H1 (cell line): Measurements from ENCODE around the gene LMAN1L. TPM values are rescaled to one million over a fixed set of nuclear protein-coding genes. Genes with fewer than 3 reads are reported as not detected.

Source experiments
- CTCF ChIA-PET: fragments of 300-600 bp; sonication (Branson Sonifier 250); formaldehyde crosslinking; loops from one replicate; lab custom pipeline; 2021; ENCODE audit not compliant: partially characterized antibody; lab: Charles Lee
- POLR2A ChIA-PET: fragments of 300-600 bp; sonication (Branson Sonifier 250); formaldehyde crosslinking; loops from one replicate; lab custom pipeline; 2021; ENCODE audit warnings: inconsistent platforms; ENCODE audit not compliant: partially characterized antibody; lab: Charles Lee
- DNase-seq, 2 experiments: peaks; one replicate each; pipeline versions ENCODE4 v3.0.0 to v3.0.0-alpha.2; 2010 to 2022; ENCODE audit warnings: low spot score in 2 of 2, low read depth in 1 of 2, mixed read lengths in 1 of 2
- FAIRE-seq: peaks from 2 replicates; lab custom pipeline; 2011; peaks lifted over from hg19 to GRCh38; lab: Jason Lieb, UNC
- H2AFZ ChIP-seq: 2 replicates; pipeline ENCODE4 v1.8.1; 2012; ENCODE audit warnings: low read length, inconsistent platforms
- H2AK5ac ChIP-seq: 2 replicates; pipeline ENCODE4 v1.6.1; 2013; ENCODE audit warnings: low read depth, low read length
- H2BK120ac ChIP-seq: replicated peaks from 2 replicates; pipeline ENCODE3; 2013; ENCODE audit warnings: low read depth, low read length, inconsistent platforms
- H2BK12ac ChIP-seq: 2 replicates; pipeline ENCODE4 v1.6.1; 2013; ENCODE audit warnings: low read depth, low read length
- H2BK15ac ChIP-seq: 2 replicates; pipeline ENCODE4 v1.6.1; 2013; ENCODE audit warnings: low read length
- H2BK20ac ChIP-seq: 2 replicates; pipeline ENCODE4 v1.6.1; 2013; ENCODE audit warnings: low read length
- H2BK5ac ChIP-seq: 2 replicates; pipeline ENCODE4 v1.6.1; 2013; ENCODE audit warnings: low read depth, low read length
- H3K14ac ChIP-seq: 2 replicates; pipeline ENCODE4 v1.6.1; 2013; ENCODE audit warnings: inconsistent platforms; ENCODE audit not compliant: insufficient read length
- H3K18ac ChIP-seq: 2 replicates; pipeline ENCODE4 v1.6.1; 2013; ENCODE audit warnings: low read length; ENCODE audit errors: extremely low read depth
- H3K23ac ChIP-seq: 2 replicates; pipeline ENCODE4 v1.6.1; 2013; ENCODE audit warnings: inconsistent platforms; ENCODE audit not compliant: insufficient read length
- H3K23me2 ChIP-seq: 2 replicates; pipeline ENCODE4 v1.6.1; 2013; ENCODE audit warnings: low read depth, low read length
- H3K27ac ChIP-seq: 2 replicates; pipeline ENCODE4 v1.6.1; 2011; ENCODE audit warnings: low read depth, low read length, inconsistent platforms
- H3K27me3 ChIP-seq, 4 experiments: replicated peaks in 1 of 4; 1 replicate in 1 of 4; 2 replicates in 3 of 4; pipeline versions ENCODE4 v1.6.1 to v1.8.1; 2011 to 2013; ENCODE audit warnings: low read length in 3 of 4, mild to moderate bottlenecking in 3 of 4, inconsistent platforms in 2 of 4, mixed read lengths in 2 of 4, moderate library complexity in 1 of 4; ENCODE audit not compliant: control insufficient read depth in 3 of 4, insufficient read depth in 3 of 4; ENCODE audit errors: extremely low read depth in 1 of 4
- H3K36me3 ChIP-seq, 4 experiments: 2 replicates each; pipeline versions ENCODE4 v1.6.1 to v1.8.1; 2011 to 2013; ENCODE audit warnings: mild to moderate bottlenecking in 4 of 4, low read length in 3 of 4, moderate library complexity in 2 of 4, control low read depth in 1 of 4, inconsistent platforms in 1 of 4; ENCODE audit not compliant: insufficient read depth in 4 of 4, control insufficient read depth in 2 of 4
- H3K4ac ChIP-seq: replicated peaks from 2 replicates; pipeline ENCODE3; 2013; ENCODE audit warnings: low read length, low read depth, mixed read lengths, inconsistent platforms; ENCODE audit not compliant: insufficient read length
- H3K4me1 ChIP-seq, 4 experiments: replicated peaks in 1 of 4; 1 replicate in 1 of 4; 2 replicates in 3 of 4; pipeline versions ENCODE4 v1.6.1 to v1.8.1; 2011 to 2013; ENCODE audit warnings: low read length in 3 of 4, inconsistent platforms in 2 of 4, mixed read lengths in 1 of 4; ENCODE audit not compliant: insufficient read depth in 4 of 4, control insufficient read depth in 3 of 4
- H3K4me2 ChIP-seq, 2 experiments: 2 replicates each; pipeline versions ENCODE4 v1.6.1 to v1.8.1; 2011 to 2013; ENCODE audit warnings: low read depth in 2 of 2, low read length in 2 of 2, control low read depth in 1 of 2, inconsistent platforms in 1 of 2, mild to moderate bottlenecking in 1 of 2; ENCODE audit not compliant: insufficient read depth in 1 of 2
- H3K4me3 ChIP-seq, 4 experiments: fragments of 200-600, 300-600 bp in 1 of 4; sonication (generic), shearing (Covaris generic), sonication (Bioruptor Twin) in 1 of 4; 2 replicates each; pipeline versions ENCODE4 v1.5.1 to v1.8.1; 2011 to 2016; ENCODE audit warnings: low read length in 4 of 4, low read depth in 3 of 4, control low read depth in 2 of 4, inconsistent platforms in 2 of 4, mild to moderate bottlenecking in 2 of 4, mixed read lengths in 1 of 4, moderate library complexity in 1 of 4; ENCODE audit not compliant: insufficient read depth in 2 of 4; ENCODE audit errors: extremely low read depth in 1 of 4
- H3K56ac ChIP-seq: replicated peaks from 2 replicates; pipeline ENCODE3; 2013; ENCODE audit warnings: low read depth, mild to moderate bottlenecking, mixed read lengths, low read length, inconsistent platforms; ENCODE audit not compliant: insufficient read length
- H3K79me1 ChIP-seq: 2 replicates; pipeline ENCODE4 v1.6.1; 2013; ENCODE audit warnings: low read depth, low read length, control low read depth
- H3K79me2 ChIP-seq, 2 experiments: 2 replicates each; pipeline versions ENCODE4 v1.6.1 to v1.8.1; 2012 to 2013; ENCODE audit warnings: low read length in 2 of 2, mild to moderate bottlenecking in 2 of 2, inconsistent platforms in 1 of 2; ENCODE audit not compliant: insufficient read depth in 2 of 2, control insufficient read depth in 1 of 2
- H3K9ac ChIP-seq, 4 experiments: replicated peaks in 1 of 4; 1 replicate in 1 of 4; 2 replicates in 3 of 4; pipeline versions ENCODE4 v1.6.1 to v1.8.1; 2011 to 2013; ENCODE audit warnings: low read depth in 3 of 4, low read length in 3 of 4, control low read depth in 2 of 4, mild to moderate bottlenecking in 2 of 4, moderate library complexity in 2 of 4, inconsistent platforms in 1 of 4; ENCODE audit errors: extremely low read depth in 1 of 4
- H3K9me3 ChIP-seq, 2 experiments: 2 replicates each; pipeline versions ENCODE4 v1.6.1 to v1.8.1; 2012 to 2013; ENCODE audit warnings: mild to moderate bottlenecking in 2 of 2, moderate library complexity in 2 of 2, control low read depth in 1 of 2, inconsistent platforms in 1 of 2, low read depth in 1 of 2, low read length in 1 of 2, mixed read lengths in 1 of 2; ENCODE audit not compliant: insufficient read depth in 2 of 2
- H4K20me1 ChIP-seq, 2 experiments: replicated peaks in 1 of 2; 2 replicates each; pipeline versions ENCODE3 to v1.8.1; 2011 to 2013; ENCODE audit warnings: inconsistent platforms in 2 of 2, low read length in 2 of 2, mild to moderate bottlenecking in 1 of 2; ENCODE audit not compliant: insufficient read depth in 2 of 2, control insufficient read depth in 1 of 2
- H4K5ac ChIP-seq: 2 replicates; pipeline ENCODE4 v1.6.1; 2013; ENCODE audit warnings: low read length, low read depth, mixed read lengths, inconsistent platforms; ENCODE audit not compliant: insufficient read length
- H4K8ac ChIP-seq: 2 replicates; pipeline ENCODE4 v1.8.0; 2013; ENCODE audit warnings: mild to moderate bottlenecking, moderate library complexity, low read length, inconsistent platforms; ENCODE audit not compliant: insufficient read depth; ENCODE audit errors: extremely low read depth
- H4K91ac ChIP-seq: replicated peaks from 2 replicates; pipeline ENCODE3; 2013; ENCODE audit warnings: low read length, mixed read lengths, inconsistent platforms; ENCODE audit not compliant: insufficient read length
- FOSL1 ChIP-seq: IDR thresholded peaks from 2 replicates; pipeline ENCODE4 v1.6.1; 2011; ENCODE audit warnings: mild to moderate bottlenecking, low read depth, low read length, moderate library complexity; ENCODE audit not compliant: insufficient read depth
- GTF2F1 ChIP-seq: IDR thresholded peaks from 2 replicates; pipeline ENCODE4 v1.6.1; 2012; ENCODE audit warnings: low read depth, low read length, improper control_type of control experiment, borderline replicate concordance
- WGBS, 2 experiments: shearing (Covaris generic) in 1 of 2; methylation state at CpG; one replicate each; pipeline versions ENCODE4 v1.1.6 to v1.1.7; 2013 to 2015; ENCODE audit warnings: low lambda C conversion rate in 2 of 2, mixed read lengths in 2 of 2, inconsistent platforms in 1 of 2, low coverage in 1 of 2, missing lambda C conversion rate in 1 of 2; ENCODE audit not compliant: insufficient replicate concordance in 2 of 2, insufficient coverage in 1 of 2, insufficient read length in 1 of 2; ENCODE audit errors: extremely low coverage in 1 of 2, missing lambda C conversion rate in 1 of 2; 5-methylcytosine and 5-hydroxymethylcytosine counted together
- polyA plus RNA-seq, 7 experiments: library from polyadenylated mRNA; depleted of rRNA in 3 of 7; stranded (reverse) in 5 of 7; unstranded in 2 of 7; fragments of >200 nt in 5 of 7; fragments of 200-250 nt in 2 of 7; gene quantifications; 1 replicate in 5 of 7; 2 replicates in 1 of 7; 4 replicates in 1 of 7; pipeline versions ENCODE4 v1.2.1 to v1.2.3, GENCODE V29; 2011 to 2013; ENCODE audit warnings: missing spikeins in 2 of 7, mixed read lengths in 2 of 7
- total RNA-seq: library from RNA; stranded (reverse); fragmentation: NEBNext Ultra II Directional; extraction: Animal tissue kit (Norgen Biotek cat#: 25700); gene quantifications from 2 replicates; pipeline ENCODE4 v1.2.1, GENCODE V29; 2021
- TF ChIP-seq, protein P1 (sequence below), 3 experiments: IDR thresholded peaks; 1 replicate in 2 of 3; 2 replicates in 1 of 3; pipeline versions ENCODE4 v1.5.1 to v1.6.1; 2011; ENCODE audit warnings: low read length in 3 of 3, mild to moderate bottlenecking in 3 of 3, inconsistent platforms in 2 of 3, low read depth in 1 of 3, moderate library complexity in 1 of 3; ENCODE audit not compliant: insufficient read depth in 1 of 3; ENCODE audit errors: control extremely low read depth in 1 of 3

Gene LMAN1L
- total and polyA plus RNA-seq, 2 of the 8 experiments (the other 6 are each of a cell fraction or from before 2014, with no cell fraction given) = not detected

DNA sequence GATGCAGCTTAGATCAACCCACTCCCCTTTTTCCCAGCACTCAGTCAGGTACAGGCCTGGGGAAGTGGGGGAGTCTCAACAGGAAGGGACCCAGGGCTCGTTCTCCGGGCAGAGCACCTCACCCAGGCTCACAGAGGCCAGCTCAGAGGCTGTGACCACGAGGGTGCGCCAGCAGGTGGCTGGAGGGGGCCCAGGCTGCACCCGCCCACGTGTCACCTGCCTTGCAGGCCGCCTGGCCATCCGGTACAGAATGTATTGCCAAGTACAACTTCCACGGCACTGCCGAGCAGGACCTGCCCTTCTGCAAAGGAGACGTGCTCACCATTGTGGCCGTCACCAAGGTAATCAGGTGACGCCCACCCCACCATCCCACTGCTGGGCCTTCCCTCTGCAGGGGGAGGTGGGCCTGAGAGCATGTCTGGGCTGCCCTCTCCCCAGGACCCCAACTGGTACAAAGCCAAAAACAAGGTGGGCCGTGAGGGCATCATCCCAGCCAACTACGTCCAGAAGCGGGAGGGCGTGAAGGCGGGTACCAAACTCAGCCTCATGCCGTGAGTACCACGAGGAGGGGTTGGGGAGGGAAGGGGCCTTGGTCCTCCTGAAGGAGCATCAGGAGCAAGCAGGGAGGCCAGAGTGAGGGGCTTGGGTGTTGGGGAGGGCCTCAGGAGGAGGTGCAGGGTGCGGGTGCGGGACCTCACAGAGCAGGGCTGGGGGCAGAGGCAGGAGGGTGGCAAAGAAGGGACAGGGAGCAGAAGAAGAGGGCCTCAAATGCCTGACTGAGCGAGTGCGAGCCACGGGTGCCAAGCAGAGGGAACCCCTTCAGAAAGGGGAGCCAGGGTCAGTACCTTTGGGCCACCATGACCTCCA, 14.0 kb upstream of the LMAN1L start:
- Histone ChIP-seq H2AK5ac (no peak overlapping the region), H3K4me3 (no peak overlapping the region), H2BK120ac (no peak overlapping the region), H2BK5ac (0 out of 2 replicates have a peak overlapping the region, but pooled peaks have one; percentile 8), H3K9me3 (no peaks in the 10 kb centered on the region), H3K23ac (no peak overlapping the region), H4K5ac (no peak overlapping the region), H2AFZ (no peak overlapping the region), H3K79me2 (no peaks in the 10 kb centered on the region), H4K20me1 (peaks cover 8 to 21% of the 10 kb centered on the region in 2 experiments), H4K91ac (no peak overlapping the region), H3K27ac (no peak overlapping the region), H3K79me1 (0 out of 2 replicates have a peak, but pooled peaks cover 2% of the 10 kb centered on the region), H4K8ac (peak overlapping the region; percentile 57; the same call in 1 of the 2 replicates), H3K4me1 (peaks cover 0 to 5% (median 2%) of the 10 kb centered on the region in 4 experiments; a peak in 3 of 7 replicates), H3K9ac (no peak overlapping the region), H3K14ac (no peak overlapping the region), H3K27me3 (no peaks in the 10 kb centered on the region), H3K23me2 (no peaks in the 10 kb centered on the region), H2BK12ac (no peak overlapping the region), H3K18ac (no peak overlapping the region), H3K4me2 (no peak overlapping the region), H2BK20ac (no peak overlapping the region), H3K56ac (no peak overlapping the region), H2BK15ac (no peak overlapping the region), H3K4ac (no peak overlapping the region), H3K36me3 (peaks cover 0 to 14% (median 0%) of the 10 kb centered on the region in 4 experiments; a peak in 1 of 8 replicates)
- 95% methylated on average over 25 of the region's 25 CpGs; no CpG with 5 or more reads in 1 of the 2 experiments for WGBS, 2 experiments
- DNase-seq (no peak), FAIRE-seq (no peak)
- CTCF ChIA-PET = interaction anchor here (0.6 to 53.7 kb wide), 31 partner anchors 8 to 173 kb away, joined by 3 to 1439 read pairs (median 6); partner anchors contain the start of genes CLK3, CPLX3, CSK and LMAN1L
- POLR2A ChIA-PET = interaction anchor here (0.7 to 3.6 kb wide), 7 partner anchors 11 to 125 kb away, joined by 3 to 20 read pairs (median 3); partner anchors contain the start of gene MPI
- TF ChIP-seq, protein P1, sequence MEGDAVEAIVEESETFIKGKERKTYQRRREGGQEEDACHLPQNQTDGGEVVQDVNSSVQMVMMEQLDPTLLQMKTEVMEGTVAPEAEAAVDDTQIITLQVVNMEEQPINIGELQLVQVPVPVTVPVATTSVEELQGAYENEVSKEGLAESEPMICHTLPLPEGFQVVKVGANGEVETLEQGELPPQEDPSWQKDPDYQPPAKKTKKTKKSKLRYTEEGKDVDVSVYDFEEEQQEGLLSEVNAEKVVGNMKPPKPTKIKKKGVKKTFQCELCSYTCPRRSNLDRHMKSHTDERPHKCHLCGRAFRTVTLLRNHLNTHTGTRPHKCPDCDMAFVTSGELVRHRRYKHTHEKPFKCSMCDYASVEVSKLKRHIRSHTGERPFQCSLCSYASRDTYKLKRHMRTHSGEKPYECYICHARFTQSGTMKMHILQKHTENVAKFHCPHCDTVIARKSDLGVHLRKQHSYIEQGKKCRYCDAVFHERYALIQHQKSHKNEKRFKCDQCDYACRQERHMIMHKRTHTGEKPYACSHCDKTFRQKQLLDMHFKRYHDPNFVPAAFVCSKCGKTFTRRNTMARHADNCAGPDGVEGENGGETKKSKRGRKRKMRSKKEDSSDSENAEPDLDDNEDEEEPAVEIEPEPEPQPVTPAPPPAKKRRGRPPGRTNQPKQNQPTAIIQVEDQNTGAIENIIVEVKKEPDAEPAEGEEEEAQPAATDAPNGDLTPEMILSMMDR (IDR thresholded peaks at IDR 0.05; ENCODE audit: control extremely low read depth in 1 of 3, insufficient read depth in 1 of 3, low read depth in 1 of 3, low read length in 3 of 3) = peak in 1 of 3 experiments; percentile 5; a peak in 2 of 4 replicates
- TF ChIP-seq FOSL1 = no peak
- no peak for TF ChIP-seq GTF2F1
